Hepatocyte (in vitro differentiated cells): Measurements from ENCODE around the gene MUC4. TPM values are rescaled to one million over a fixed set of nuclear protein-coding genes. Genes with fewer than 3 reads are reported as not detected.

Experiments
- DNase-seq: peaks from one replicate; pipeline ENCODE4 v3.0.0-alpha.2; 2016; ENCODE audit warnings: low spot score
- H2AFZ ChIP-seq: fragments of 200-600 bp; sonication (generic); 2 replicates; pipeline ENCODE4 v1.6.0; 2016; ENCODE audit warnings: antibody characterized with exemption, mild to moderate bottlenecking
- H3K27ac ChIP-seq: fragments of 200-600 bp; sonication (generic); 2 replicates; pipeline ENCODE4 v1.5.1; 2016; ENCODE audit warnings: mild to moderate bottlenecking
- H3K27me3 ChIP-seq: fragments of 200-600 bp; sonication (generic); 2 replicates; pipeline ENCODE4 v1.6.1; 2016
- H3K36me3 ChIP-seq: fragments of 200-600 bp; sonication (generic); replicated peaks from 2 replicates; pipeline ENCODE4 v1.5.1; 2016; ENCODE audit warnings: low read depth; ENCODE audit not compliant: insufficient read depth
- H3K4me1 ChIP-seq: fragments of 200-600 bp; sonication (generic); 2 replicates; pipeline ENCODE4 v1.5.1; 2016; ENCODE audit warnings: mild to moderate bottlenecking, moderate library complexity; ENCODE audit not compliant: insufficient read depth
- H3K4me2 ChIP-seq: fragments of 200-600 bp; sonication (generic); 2 replicates; pipeline ENCODE4 v1.6.0; 2016
- H3K4me3 ChIP-seq: fragments of 200-600 bp; sonication (generic); 2 replicates; pipeline ENCODE4 v1.5.1; 2016; ENCODE audit warnings: mild to moderate bottlenecking
- H3K79me2 ChIP-seq: fragments of 200-600 bp; sonication (generic); 2 replicates; pipeline ENCODE4 v1.6.0; 2017; ENCODE audit warnings: mild to moderate bottlenecking
- H3K9me2 ChIP-seq: fragments of 200-600 bp; sonication (generic); replicated peaks from 2 replicates; pipeline ENCODE4 v1.6.0; 2017; ENCODE audit warnings: mild to moderate bottlenecking; ENCODE audit not compliant: insufficient read depth
- H3K9me3 ChIP-seq: fragments of 200-600 bp; sonication (generic); 2 replicates; pipeline ENCODE4 v1.5.1; 2016; ENCODE audit warnings: low read depth, mild to moderate bottlenecking
- H4K20me1 ChIP-seq: fragments of 200-600 bp; sonication (generic); 2 replicates; pipeline ENCODE4 v1.6.0; 2016; ENCODE audit warnings: mild to moderate bottlenecking; ENCODE audit not compliant: insufficient read depth, poor library complexity, severe bottlenecking
- EZH2 ChIP-seq: fragments of 200-600 bp; sonication (generic); IDR thresholded peaks from 2 replicates; pipeline ENCODE4 v1.6.1; 2016; ENCODE audit warnings: antibody characterized with exemption, mild to moderate bottlenecking, borderline replicate concordance
- EZH2phosphoT487 ChIP-seq: fragments of 200-600 bp; sonication (generic); IDR thresholded peaks from one replicate; pipeline ENCODE4 v1.6.1; 2018; ENCODE audit warnings: antibody characterized with exemption, mild to moderate bottlenecking, low read depth, moderate library complexity; ENCODE audit not compliant: unreplicated experiment, severe bottlenecking
- WGBS: methylation state at CpG from one replicate; pipeline ENCODE4 v1.1.6; 2016; ENCODE audit warnings: low lambda C conversion rate; ENCODE audit errors: missing lambda C conversion rate; 5-methylcytosine and 5-hydroxymethylcytosine counted together
- polyA plus RNA-seq: library from polyadenylated mRNA; unstranded; fragments of >200 nt; fragmentation: Nextera tagmentation; extraction: Ambion mirVana; gene quantifications from 2 replicates; pipeline ENCODE4 v1.2.1, GENCODE V29; 2016
- total RNA-seq: library from RNA; depleted of rRNA; stranded (reverse); fragments of >200 nt; gene quantifications from 2 replicates; pipeline ENCODE4 v1.2.3, GENCODE V29; 2014
- TF ChIP-seq, protein P1 (sequence below): fragments of 200-600 bp; sonication (generic); IDR thresholded peaks from 2 replicates; pipeline ENCODE4 v1.5.1; 2016; ENCODE audit warnings: antibody characterized with exemption, mild to moderate bottlenecking; ENCODE audit not compliant: poor library complexity

The MUC4 gene
- total and polyA plus RNA-seq, 2 experiments from 2014 or later = 0.89 to 1.7 TPM

DNA sequence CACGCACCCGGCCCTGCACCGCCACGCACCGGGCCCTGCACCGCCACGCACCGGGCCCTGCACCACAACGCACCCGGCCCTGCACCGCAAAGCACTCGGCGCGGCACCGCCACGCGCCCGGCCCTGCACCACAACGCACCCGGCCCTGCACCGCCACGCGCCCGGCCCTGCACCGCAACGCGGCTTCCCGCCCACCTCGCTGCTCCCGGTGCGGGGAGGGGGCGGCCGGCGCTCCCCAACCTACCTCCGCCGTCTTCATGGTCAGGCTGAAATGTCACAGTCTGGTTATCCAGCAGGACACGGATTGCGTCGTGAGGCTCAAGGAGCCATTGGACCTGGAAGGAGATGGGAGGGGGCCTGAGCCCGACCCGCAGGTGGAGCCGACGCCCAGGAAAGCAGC lies 49.1 kb downstream of the MUC4 start:
- no peaks in the 10 kb centered on the region for H3K27me3 ChIP-seq
- no peaks in the 10 kb centered on the region for H3K9me3 ChIP-seq
- no peaks in the 10 kb centered on the region for H3K36me3 ChIP-seq
- no peak for DNase-seq
- WGBS = 98% methylated on average over 30 of the region's 43 CpGs
- H3K4me2 ChIP-seq = no peak overlapping the region
- H3K27ac ChIP-seq = no peak overlapping the region
- TF ChIP-seq, protein P1, sequence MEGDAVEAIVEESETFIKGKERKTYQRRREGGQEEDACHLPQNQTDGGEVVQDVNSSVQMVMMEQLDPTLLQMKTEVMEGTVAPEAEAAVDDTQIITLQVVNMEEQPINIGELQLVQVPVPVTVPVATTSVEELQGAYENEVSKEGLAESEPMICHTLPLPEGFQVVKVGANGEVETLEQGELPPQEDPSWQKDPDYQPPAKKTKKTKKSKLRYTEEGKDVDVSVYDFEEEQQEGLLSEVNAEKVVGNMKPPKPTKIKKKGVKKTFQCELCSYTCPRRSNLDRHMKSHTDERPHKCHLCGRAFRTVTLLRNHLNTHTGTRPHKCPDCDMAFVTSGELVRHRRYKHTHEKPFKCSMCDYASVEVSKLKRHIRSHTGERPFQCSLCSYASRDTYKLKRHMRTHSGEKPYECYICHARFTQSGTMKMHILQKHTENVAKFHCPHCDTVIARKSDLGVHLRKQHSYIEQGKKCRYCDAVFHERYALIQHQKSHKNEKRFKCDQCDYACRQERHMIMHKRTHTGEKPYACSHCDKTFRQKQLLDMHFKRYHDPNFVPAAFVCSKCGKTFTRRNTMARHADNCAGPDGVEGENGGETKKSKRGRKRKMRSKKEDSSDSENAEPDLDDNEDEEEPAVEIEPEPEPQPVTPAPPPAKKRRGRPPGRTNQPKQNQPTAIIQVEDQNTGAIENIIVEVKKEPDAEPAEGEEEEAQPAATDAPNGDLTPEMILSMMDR = no peak
- TF ChIP-seq EZH2 (no peak), EZH2phosphoT487 (no peak)
- no peaks in the 10 kb centered on the region for H3K4me1 ChIP-seq
- H3K79me2 ChIP-seq = no peaks in the 10 kb centered on the region
- H2AFZ ChIP-seq = no peak overlapping the region
- no peaks in the 10 kb centered on the region for H4K20me1 ChIP-seq
- no peaks in the 10 kb centered on the region for H3K9me2 ChIP-seq
- H3K4me3 ChIP-seq = no peak overlapping the region

DNA sequence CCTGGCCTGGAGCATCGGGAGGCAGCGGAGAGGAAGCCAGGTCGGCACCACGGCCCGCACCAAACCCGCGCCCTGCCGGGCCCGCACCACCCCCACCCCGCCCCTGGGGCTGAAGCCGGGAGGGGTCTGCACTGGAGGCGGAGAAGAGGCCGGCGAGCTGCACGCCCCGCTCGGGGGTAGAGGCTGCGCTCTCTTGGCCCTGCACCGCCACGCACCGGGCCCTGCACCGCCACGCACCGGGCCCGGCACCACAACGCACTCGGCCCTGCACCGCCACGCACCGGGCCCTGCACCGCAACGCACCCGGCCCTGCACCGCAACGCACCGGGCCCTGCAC lies 49.5 kb downstream of the MUC4 start:
- Histone ChIP-seq H4K20me1 (no peaks in the 10 kb centered on the region), H2AFZ (no peak overlapping the region), H3K4me3 (no peak overlapping the region), H3K9me2 (no peaks in the 10 kb centered on the region), H3K4me2 (no peak overlapping the region), H3K9me3 (no peaks in the 10 kb centered on the region), H3K27ac (no peak overlapping the region), H3K36me3 (no peaks in the 10 kb centered on the region), H3K27me3 (no peaks in the 10 kb centered on the region), H3K79me2 (no peaks in the 10 kb centered on the region), H3K4me1 (no peaks in the 10 kb centered on the region)
- 95% methylated on average over 8 of the region's 36 CpGs for WGBS
- no peak for TF ChIP-seq EZH2
- TF ChIP-seq, protein P1 = no peak
- no peak for DNase-seq

DNA sequence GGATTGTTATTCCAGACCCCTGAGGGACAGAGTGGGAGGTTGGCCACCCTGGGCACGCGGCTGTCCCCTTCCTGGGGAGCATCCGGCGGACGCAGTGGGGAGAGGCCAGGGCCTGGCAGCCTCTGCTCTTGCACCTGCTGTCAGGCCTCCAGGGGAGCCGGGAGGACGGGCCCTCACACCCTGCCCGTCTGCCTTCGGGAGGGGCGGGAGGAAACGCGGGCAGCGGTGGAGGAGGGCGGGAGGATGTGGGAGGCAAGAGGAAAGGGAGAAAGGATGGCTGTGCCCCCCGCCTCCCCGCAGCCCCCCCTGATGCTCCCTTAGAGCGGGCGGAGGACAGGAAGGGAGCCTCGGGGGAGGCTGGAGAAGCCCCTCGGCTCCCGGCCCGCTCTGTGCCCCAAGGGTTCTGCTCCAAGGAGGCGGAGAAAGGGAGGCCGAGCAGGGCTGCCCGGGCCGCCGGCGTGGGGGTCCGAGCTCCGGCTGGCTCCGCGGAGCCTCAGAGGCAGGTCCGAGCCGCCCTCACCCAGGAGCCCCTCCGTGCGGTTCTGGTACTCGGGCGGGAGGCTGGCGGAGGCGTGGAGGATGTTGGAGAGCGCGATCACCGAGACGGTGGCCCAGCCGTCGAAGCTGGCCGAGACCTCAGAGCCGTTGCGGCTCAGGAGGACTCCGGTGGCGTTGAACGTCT lies 50.0 kb downstream of the MUC4 start:
- Histone ChIP-seq H3K4me2 (no peak overlapping the region), H4K20me1 (no peaks in the 10 kb centered on the region), H3K4me1 (no peaks in the 10 kb centered on the region), H3K9me3 (no peaks in the 10 kb centered on the region), H3K27me3 (no peaks in the 10 kb centered on the region), H3K79me2 (no peaks in the 10 kb centered on the region), H2AFZ (no peak overlapping the region), H3K36me3 (no peaks in the 10 kb centered on the region), H3K4me3 (no peak overlapping the region), H3K27ac (no peak overlapping the region), H3K9me2 (no peaks in the 10 kb centered on the region)
- DNase-seq = no peak
- WGBS = 91% methylated on average over 29 of the region's 52 CpGs
- TF ChIP-seq EZH2phosphoT487 = no peak
- TF ChIP-seq EZH2 = no peak
- TF ChIP-seq, protein P1 = no peak
